GM23338 (cell line): ENCODE data around the gene MAP3K4.

ENCODE experiments used
- CTCF ChIP-seq, 2 experiments: fragments of 200-600 bp in 1 of 2; sonication (generic) in 1 of 2; conservative IDR thresholded peaks; 2 replicates each; pipeline versions ENCODE4 v1.5.1 to v1.6.1; 2016 to 2017; ENCODE audit warnings: antibody characterized with exemption in 2 of 2, low read depth in 2 of 2, mild to moderate bottlenecking in 2 of 2, moderate library complexity in 1 of 2
- EZH2phosphoT487 ChIP-seq: fragments of 200-600 bp; sonication (generic); IDR thresholded peaks from one replicate; pipeline ENCODE4 v1.8.1; 2018; ENCODE audit warnings: antibody characterized with exemption; ENCODE audit not compliant: unreplicated experiment
- JUNB ChIP-seq: IDR thresholded peaks from one replicate; pipeline ENCODE4 v1.6.1; 2016; ENCODE audit warnings: antibody characterized with exemption; ENCODE audit not compliant: unreplicated experiment

- no peak for TF ChIP-seq JUNB
- TF ChIP-seq CTCF (conservative IDR thresholded peaks at IDR 0.05; ENCODE audit: low read depth in 2 of 2), result no peak
- TF ChIP-seq EZH2phosphoT487, result no peak
These were observed 170.5 kb downstream of the MAP3K4 start for GRCh38 chr6:161161889-161162624.
